Measurements from ENCODE around the gene MED12L.

The MED12L gene

DNA sequence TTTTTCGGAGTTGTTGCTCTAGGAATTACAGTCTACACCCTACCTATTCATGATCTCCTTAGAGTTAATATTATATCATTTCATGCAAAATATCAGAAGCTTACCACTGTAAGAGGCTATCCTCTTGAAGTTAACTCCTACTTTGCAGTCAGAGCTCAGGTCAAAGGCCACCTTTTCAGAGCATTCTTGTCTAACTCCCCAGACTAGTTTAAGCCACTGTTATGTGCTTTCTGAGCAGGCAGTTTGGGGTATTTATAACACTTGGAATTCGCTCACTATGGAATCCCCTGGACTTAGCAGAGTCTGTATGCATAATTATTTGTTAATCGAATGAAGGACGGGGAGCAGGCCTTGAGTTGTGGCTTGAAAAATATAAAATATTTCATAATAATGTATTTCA is 21.7 kb downstream of the MED12L start:
- ATAC-seq = no peak
- TF ChIP-seq TCF4 (CRISPR knock-in tag; IDR thresholded peaks at IDR 0.05; ENCODE audit: borderline replicate concordance) (no peak), ZFP3 (CRISPR knock-in tag; IDR thresholded peaks at IDR 0.05) (no peak), ESRRG (CRISPR knock-in tag; IDR thresholded peaks at IDR 0.05) (no peak), OSR1 (CRISPR knock-in tag; IDR thresholded peaks at IDR 0.05) (no peak), SNAI2 (CRISPR knock-in tag; IDR thresholded peaks at IDR 0.05) (no peak), PPARA (CRISPR knock-in tag; IDR thresholded peaks at IDR 0.05; ENCODE audit: borderline replicate concordance) (no peak), BACH2 (CRISPR knock-in tag; IDR thresholded peaks at IDR 0.05; ENCODE audit: borderline replicate concordance) (no peak), GLIS3 (CRISPR knock-in tag; IDR thresholded peaks at IDR 0.05) (no peak), RARB (CRISPR knock-in tag; IDR thresholded peaks at IDR 0.05) (no peak), ZFP30 (CRISPR knock-in tag; IDR thresholded peaks at IDR 0.05) (no peak), ZC3H10 (CRISPR knock-in tag; IDR thresholded peaks at IDR 0.05) (no peak), ZNF70 (CRISPR knock-in tag; IDR thresholded peaks at IDR 0.05) (no peak), ISL1 (CRISPR knock-in tag; IDR thresholded peaks at IDR 0.05) (no peak), TOX (CRISPR knock-in tag; IDR thresholded peaks at IDR 0.05; ENCODE audit: borderline replicate concordance) (no peak)
- TF ChIP-seq, protein P1, sequence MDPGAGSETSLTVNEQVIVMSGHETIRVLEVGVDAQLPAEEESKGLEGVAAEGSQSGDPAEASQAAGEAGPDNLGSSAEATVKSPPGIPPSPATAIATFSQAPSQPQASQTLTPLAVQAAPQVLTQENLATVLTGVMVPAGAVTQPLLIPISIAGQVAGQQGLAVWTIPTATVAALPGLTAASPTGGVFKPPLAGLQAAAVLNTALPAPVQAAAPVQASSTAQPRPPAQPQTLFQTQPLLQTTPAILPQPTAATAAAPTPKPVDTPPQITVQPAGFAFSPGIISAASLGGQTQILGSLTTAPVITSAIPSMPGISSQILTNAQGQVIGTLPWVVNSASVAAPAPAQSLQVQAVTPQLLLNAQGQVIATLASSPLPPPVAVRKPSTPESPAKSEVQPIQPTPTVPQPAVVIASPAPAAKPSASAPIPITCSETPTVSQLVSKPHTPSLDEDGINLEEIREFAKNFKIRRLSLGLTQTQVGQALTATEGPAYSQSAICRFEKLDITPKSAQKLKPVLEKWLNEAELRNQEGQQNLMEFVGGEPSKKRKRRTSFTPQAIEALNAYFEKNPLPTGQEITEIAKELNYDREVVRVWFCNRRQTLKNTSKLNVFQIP (CRISPR knock-in tag; IDR thresholded peaks at IDR 0.05; ENCODE audit: borderline replicate concordance, low read depth) = no peak
- TF ChIP-seq, protein P2, sequence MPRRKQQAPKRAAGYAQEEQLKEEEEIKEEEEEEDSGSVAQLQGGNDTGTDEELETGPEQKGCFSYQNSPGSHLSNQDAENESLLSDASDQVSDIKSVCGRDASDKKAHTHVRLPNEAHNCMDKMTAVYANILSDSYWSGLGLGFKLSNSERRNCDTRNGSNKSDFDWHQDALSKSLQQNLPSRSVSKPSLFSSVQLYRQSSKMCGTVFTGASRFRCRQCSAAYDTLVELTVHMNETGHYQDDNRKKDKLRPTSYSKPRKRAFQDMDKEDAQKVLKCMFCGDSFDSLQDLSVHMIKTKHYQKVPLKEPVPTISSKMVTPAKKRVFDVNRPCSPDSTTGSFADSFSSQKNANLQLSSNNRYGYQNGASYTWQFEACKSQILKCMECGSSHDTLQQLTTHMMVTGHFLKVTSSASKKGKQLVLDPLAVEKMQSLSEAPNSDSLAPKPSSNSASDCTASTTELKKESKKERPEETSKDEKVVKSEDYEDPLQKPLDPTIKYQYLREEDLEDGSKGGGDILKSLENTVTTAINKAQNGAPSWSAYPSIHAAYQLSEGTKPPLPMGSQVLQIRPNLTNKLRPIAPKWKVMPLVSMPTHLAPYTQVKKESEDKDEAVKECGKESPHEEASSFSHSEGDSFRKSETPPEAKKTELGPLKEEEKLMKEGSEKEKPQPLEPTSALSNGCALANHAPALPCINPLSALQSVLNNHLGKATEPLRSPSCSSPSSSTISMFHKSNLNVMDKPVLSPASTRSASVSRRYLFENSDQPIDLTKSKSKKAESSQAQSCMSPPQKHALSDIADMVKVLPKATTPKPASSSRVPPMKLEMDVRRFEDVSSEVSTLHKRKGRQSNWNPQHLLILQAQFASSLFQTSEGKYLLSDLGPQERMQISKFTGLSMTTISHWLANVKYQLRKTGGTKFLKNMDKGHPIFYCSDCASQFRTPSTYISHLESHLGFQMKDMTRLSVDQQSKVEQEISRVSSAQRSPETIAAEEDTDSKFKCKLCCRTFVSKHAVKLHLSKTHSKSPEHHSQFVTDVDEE (CRISPR knock-in tag; IDR thresholded peaks at IDR 0.05) = no peak
- TF ChIP-seq, protein P3, sequence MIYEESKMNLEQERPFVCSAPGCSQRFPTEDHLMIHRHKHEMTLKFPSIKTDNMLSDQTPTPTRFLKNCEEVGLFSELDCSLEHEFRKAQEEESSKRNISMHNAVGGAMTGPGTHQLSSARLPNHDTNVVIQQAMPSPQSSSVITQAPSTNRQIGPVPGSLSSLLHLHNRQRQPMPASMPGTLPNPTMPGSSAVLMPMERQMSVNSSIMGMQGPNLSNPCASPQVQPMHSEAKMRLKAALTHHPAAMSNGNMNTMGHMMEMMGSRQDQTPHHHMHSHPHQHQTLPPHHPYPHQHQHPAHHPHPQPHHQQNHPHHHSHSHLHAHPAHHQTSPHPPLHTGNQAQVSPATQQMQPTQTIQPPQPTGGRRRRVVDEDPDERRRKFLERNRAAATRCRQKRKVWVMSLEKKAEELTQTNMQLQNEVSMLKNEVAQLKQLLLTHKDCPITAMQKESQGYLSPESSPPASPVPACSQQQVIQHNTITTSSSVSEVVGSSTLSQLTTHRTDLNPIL (CRISPR knock-in tag; IDR thresholded peaks at IDR 0.05; ENCODE audit: low read depth) = no peak
- TF ChIP-seq, protein P4, sequence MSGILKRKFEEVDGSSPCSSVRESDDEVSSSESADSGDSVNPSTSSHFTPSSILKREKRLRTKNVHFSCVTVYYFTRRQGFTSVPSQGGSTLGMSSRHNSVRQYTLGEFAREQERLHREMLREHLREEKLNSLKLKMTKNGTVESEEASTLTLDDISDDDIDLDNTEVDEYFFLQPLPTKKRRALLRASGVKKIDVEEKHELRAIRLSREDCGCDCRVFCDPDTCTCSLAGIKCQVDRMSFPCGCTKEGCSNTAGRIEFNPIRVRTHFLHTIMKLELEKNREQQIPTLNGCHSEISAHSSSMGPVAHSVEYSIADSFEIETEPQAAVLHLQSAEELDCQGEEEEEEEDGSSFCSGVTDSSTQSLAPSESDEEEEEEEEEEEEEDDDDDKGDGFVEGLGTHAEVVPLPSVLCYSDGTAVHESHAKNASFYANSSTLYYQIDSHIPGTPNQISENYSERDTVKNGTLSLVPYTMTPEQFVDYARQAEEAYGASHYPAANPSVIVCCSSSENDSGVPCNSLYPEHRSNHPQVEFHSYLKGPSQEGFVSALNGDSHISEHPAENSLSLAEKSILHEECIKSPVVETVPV (CRISPR knock-in tag; IDR thresholded peaks at IDR 0.05) = no peak

DNA sequence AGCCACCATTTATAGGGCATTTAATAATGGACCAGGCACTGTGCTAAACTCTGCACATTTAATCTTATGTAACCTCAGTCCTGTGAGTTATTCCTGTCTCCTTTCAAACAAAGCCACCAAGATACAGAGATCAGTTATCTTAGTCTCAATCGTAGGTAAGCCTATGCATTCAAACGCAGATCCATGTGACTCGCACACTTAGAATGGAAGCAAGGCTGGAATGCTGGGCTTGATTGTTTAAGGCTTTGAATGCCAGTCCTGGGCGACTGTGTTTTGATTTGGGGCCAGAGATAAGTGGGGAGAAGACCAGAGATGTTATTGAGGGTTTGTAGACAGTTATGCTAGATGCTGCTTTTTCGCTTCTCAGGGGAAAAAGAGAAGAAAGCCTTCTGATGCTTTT is 22.2 kb downstream of the MED12L start:
- TF ChIP-seq PPARA (CRISPR knock-in tag; IDR thresholded peaks at IDR 0.05; ENCODE audit: borderline replicate concordance) = no peak
- no peak for TF ChIP-seq ZNF70 (CRISPR knock-in tag; IDR thresholded peaks at IDR 0.05)
- no peak for TF ChIP-seq OSR1 (CRISPR knock-in tag; IDR thresholded peaks at IDR 0.05)
- no peak for TF ChIP-seq TOX (CRISPR knock-in tag; IDR thresholded peaks at IDR 0.05; ENCODE audit: borderline replicate concordance)
- TF ChIP-seq CSDC2 (CRISPR knock-in tag; IDR thresholded peaks at IDR 0.05) = no peak
- no peak for TF ChIP-seq ISL1 (CRISPR knock-in tag; IDR thresholded peaks at IDR 0.05)
- no peak for TF ChIP-seq ZC3H10 (CRISPR knock-in tag; IDR thresholded peaks at IDR 0.05)
- no peak for TF ChIP-seq TCF4 (CRISPR knock-in tag; IDR thresholded peaks at IDR 0.05; ENCODE audit: borderline replicate concordance)
- TF ChIP-seq, protein P2 (CRISPR knock-in tag; IDR thresholded peaks at IDR 0.05) = no peak
- TF ChIP-seq ESRRG (CRISPR knock-in tag; IDR thresholded peaks at IDR 0.05) = no peak
- TF ChIP-seq ZFP3 (CRISPR knock-in tag; IDR thresholded peaks at IDR 0.05) = no peak
- no peak for TF ChIP-seq SNAI2 (CRISPR knock-in tag; IDR thresholded peaks at IDR 0.05)
- no peak for TF ChIP-seq ZNF8 (CRISPR knock-in tag; IDR thresholded peaks at IDR 0.05)
- TF ChIP-seq, protein P3 (CRISPR knock-in tag; IDR thresholded peaks at IDR 0.05; ENCODE audit: low read depth) = no peak
- no peak for ATAC-seq
